Natural killer cell (primary cell): ENCODE measurements around the gene MBNL1. TPM values are rescaled to one million over a fixed set of nuclear protein-coding genes. Genes with fewer than 3 reads are reported as not detected.

ENCODE experiments used
- ATAC-seq, 3 donors: fragments of 150-1000 bp in 2 of 3; fragments of 200-7000 bp in 1 of 3; cut with Tn5 transposase; 1 replicate in 1 of 3; 2 replicates in 2 of 3; pipeline ENCODE4 v1.10.0; 2021; ENCODE audit warnings: mild to moderate bottlenecking in 2 of 3, moderate library complexity in 2 of 3
- DNase-seq, 2 donors: peaks; one replicate each; pipeline versions ENCODE4 v3.0.0 to v3.0.0-alpha.2; 2013 to 2021; ENCODE audit warnings: mixed read lengths in 1 of 2
- H3K27ac ChIP-seq: one replicate; pipeline ENCODE4 v1.5.1; 2013; ENCODE audit warnings: mild to moderate bottlenecking, low read length
- H3K27me3 ChIP-seq: one replicate; pipeline ENCODE4 v1.6.1; 2013; ENCODE audit warnings: low read length; ENCODE audit not compliant: control insufficient read depth, insufficient read depth
- H3K36me3 ChIP-seq: one replicate; pipeline ENCODE4 v1.6.1; 2013; ENCODE audit warnings: low read length; ENCODE audit not compliant: control insufficient read depth, insufficient read depth
- H3K4me1 ChIP-seq: one replicate; pipeline ENCODE4 v1.6.1; 2013; ENCODE audit warnings: low read length; ENCODE audit not compliant: control insufficient read depth, insufficient read depth
- H3K4me3 ChIP-seq: one replicate; pipeline ENCODE4 v1.5.1; 2013; ENCODE audit warnings: low read length
- H3K9me3 ChIP-seq: one replicate; pipeline ENCODE4 v1.6.1; 2013; ENCODE audit warnings: low read length; ENCODE audit not compliant: control insufficient read depth, insufficient read depth
- H3K27ac Mint-ChIP-seq, 2 donors: one replicate each; pipeline ENCODE4 v1.8.0; 2022; ENCODE audit warnings: mild to moderate bottlenecking in 2 of 2, mixed read lengths in 2 of 2, moderate library complexity in 1 of 2
- H3K27me3 Mint-ChIP-seq, 2 donors: one replicate each; pipeline ENCODE4 v1.8.0; 2022; ENCODE audit warnings: low read depth in 2 of 2, mixed read lengths in 2 of 2
- H3K36me3 Mint-ChIP-seq: one replicate; pipeline ENCODE4 v1.8.0; 2022; ENCODE audit warnings: mixed read lengths
- H3K4me1 Mint-ChIP-seq, 2 donors: one replicate each; pipeline ENCODE4 v1.8.0; 2022; ENCODE audit warnings: mixed read lengths in 2 of 2
- H3K4me3 Mint-ChIP-seq: one replicate; pipeline ENCODE4 v1.8.0; 2022; ENCODE audit warnings: mild to moderate bottlenecking, moderate library complexity, mixed read lengths
- H3K9me3 Mint-ChIP-seq, 2 donors: one replicate each; pipeline ENCODE4 v1.8.0; 2022; ENCODE audit warnings: mixed read lengths in 2 of 2
- WGBS: methylation state at CpG from one replicate; pipeline ENCODE4 v1.1.7; 2013; ENCODE audit warnings: missing lambda C conversion rate; ENCODE audit not compliant: insufficient coverage; 5-methylcytosine and 5-hydroxymethylcytosine counted together
- intact Hi-C: fragments of 100-400 bp; cut with micrococcal nuclease; formaldehyde crosslinking; loops from one replicate; pipeline ENCODE4 v1.14.2; 2022
- total RNA-seq, 4 donors: library from RNA; stranded (reverse); fragments of 120-200 nt in 1 of 4; gene quantifications; one replicate each; pipeline versions ENCODE4 v1.2.3 to v1.2.4, GENCODE V29; 2013 to 2022
- TF ChIP-seq, protein P1 (sequence below): fragments of 200-600 bp; IDR thresholded peaks from one replicate; pipeline ENCODE4 v1.8.0; 2022; ENCODE audit warnings: antibody characterized with exemption

Gene MBNL1, protein sequence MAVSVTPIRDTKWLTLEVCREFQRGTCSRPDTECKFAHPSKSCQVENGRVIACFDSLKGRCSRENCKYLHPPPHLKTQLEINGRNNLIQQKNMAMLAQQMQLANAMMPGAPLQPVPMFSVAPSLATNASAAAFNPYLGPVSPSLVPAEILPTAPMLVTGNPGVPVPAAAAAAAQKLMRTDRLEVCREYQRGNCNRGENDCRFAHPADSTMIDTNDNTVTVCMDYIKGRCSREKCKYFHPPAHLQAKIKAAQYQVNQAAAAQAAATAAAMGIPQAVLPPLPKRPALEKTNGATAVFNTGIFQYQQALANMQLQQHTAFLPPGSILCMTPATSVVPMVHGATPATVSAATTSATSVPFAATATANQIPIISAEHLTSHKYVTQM
- total RNA-seq = 100 to 1,000 TPM; 600 to 704 (median 607) TPM
- 857 TPM for total RNA-seq (2013)

DNA sequence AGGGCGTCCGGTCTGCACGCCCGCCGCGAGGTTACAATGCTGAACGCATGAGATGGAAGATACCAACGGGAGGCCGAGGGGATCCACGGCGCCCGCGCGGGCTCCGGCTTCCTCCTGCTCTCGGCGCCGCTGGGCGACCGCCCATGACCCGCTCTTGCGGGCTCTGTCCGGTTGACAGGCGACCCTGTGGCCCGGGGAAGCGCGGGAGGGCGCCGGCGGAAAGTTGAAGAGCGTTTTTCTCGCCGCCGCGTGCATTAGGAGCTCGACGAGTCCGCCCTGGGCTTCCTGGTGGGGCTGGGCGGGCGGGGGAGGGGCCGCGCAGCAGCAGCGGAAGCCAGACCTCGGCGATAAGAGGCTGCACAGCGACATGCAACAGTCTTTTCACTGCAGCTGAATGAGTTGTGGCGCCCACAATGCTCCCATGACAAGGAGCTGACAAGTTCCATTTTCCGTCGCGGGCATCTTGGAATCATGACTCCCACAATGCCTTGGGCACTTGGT is at the start of gene MBNL1:
MBNL1 (plus strand) TSS at position 375 of the 501 bp plus-strand sequence. CDS start 31,265 bp downstream, outside the sequence.
- ATAC-seq (peak; percentile 61 to 85 (median 75)), DNase-seq (peak; percentile 82 to 94)
- H3K4me1 Mint-ChIP-seq = peaks cover 62 to 77% of the 10 kb centered on the region in 2 donors
- H3K4me3 Mint-ChIP-seq = peak within 1 kb of the TSS; percentile 97
- no peaks in the 10 kb centered on the region for H3K9me3 ChIP-seq
- H3K36me3 Mint-ChIP-seq = no peaks in the 10 kb centered on the region
- TF ChIP-seq, protein P1, sequence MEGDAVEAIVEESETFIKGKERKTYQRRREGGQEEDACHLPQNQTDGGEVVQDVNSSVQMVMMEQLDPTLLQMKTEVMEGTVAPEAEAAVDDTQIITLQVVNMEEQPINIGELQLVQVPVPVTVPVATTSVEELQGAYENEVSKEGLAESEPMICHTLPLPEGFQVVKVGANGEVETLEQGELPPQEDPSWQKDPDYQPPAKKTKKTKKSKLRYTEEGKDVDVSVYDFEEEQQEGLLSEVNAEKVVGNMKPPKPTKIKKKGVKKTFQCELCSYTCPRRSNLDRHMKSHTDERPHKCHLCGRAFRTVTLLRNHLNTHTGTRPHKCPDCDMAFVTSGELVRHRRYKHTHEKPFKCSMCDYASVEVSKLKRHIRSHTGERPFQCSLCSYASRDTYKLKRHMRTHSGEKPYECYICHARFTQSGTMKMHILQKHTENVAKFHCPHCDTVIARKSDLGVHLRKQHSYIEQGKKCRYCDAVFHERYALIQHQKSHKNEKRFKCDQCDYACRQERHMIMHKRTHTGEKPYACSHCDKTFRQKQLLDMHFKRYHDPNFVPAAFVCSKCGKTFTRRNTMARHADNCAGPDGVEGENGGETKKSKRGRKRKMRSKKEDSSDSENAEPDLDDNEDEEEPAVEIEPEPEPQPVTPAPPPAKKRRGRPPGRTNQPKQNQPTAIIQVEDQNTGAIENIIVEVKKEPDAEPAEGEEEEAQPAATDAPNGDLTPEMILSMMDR = no peak
- peak within 1 kb of the TSS; percentile 93 for H3K4me3 ChIP-seq
- H3K9me3 Mint-ChIP-seq = no peaks in the 10 kb centered on the region
- H3K4me1 ChIP-seq = peaks cover 24% of the 10 kb centered on the region
- peak within 1 kb of the TSS; percentile 81 to 84 for H3K27ac Mint-ChIP-seq
- no peaks in the 10 kb centered on the region for H3K27me3 ChIP-seq
- no peaks in the 10 kb centered on the region for H3K36me3 ChIP-seq
- H3K27me3 Mint-ChIP-seq = no peaks in the 10 kb centered on the region
- under 1% methylated on average over 50 of the region's 50 CpGs for WGBS
- intact Hi-C loops = loop anchor here (1.0 to 2.0 kb wide), 3 partner anchors 10 to 70 kb away; no protein-coding TSS in a partner anchor
- peak within 1 kb of the TSS; percentile 93 for H3K27ac ChIP-seq

DNA sequence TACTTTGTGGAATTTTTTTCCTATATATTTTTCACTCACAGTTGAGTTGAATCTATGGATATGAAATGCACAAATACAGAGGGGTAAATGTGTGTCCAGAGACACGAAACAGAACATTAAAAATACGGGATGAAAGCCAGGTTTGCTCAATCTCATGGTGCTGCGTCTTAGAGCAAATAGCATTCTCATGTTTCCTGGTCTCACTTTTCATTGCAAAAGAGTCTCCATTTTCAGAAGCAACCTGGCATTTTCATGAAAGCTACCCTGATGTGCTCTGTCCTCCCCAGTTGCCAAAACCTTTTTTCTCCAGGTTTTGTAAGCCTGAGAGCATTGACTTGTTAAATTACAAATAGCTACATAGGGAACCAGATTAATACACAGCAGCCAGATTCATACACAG is 49.5 kb upstream of the MBNL1 start:
- Histone ChIP-seq H3K4me1 (peaks cover 4% of the 10 kb centered on the region), H3K27ac (no peak overlapping the region), H3K4me3 (no peak overlapping the region), H3K36me3 (no peaks in the 10 kb centered on the region), H3K9me3 (no peaks in the 10 kb centered on the region), H3K27me3 (no peaks in the 10 kb centered on the region)
- no peak overlapping the region for H3K27ac Mint-ChIP-seq
- intact Hi-C loops = no loop called here
- WGBS = 76% methylated on average over 3 of the region's 3 CpGs
- TF ChIP-seq, protein P1 = no peak
- ATAC-seq (no peak), DNase-seq (no peak)
- H3K4me3 Mint-ChIP-seq = no peak overlapping the region
- peaks cover 6 to 26% of the 10 kb centered on the region in 2 donors for H3K4me1 Mint-ChIP-seq
- H3K9me3 Mint-ChIP-seq = no peaks in the 10 kb centered on the region
- H3K27me3 Mint-ChIP-seq = no peaks in the 10 kb centered on the region
- H3K36me3 Mint-ChIP-seq = no peaks in the 10 kb centered on the region

- Mint-ChIP-seq H3K27ac (no peak overlapping the region), H3K4me1 (peaks cover 6 to 26% of the 10 kb centered on the region in 2 donors), H3K36me3 (no peaks in the 10 kb centered on the region), H3K9me3 (no peaks in the 10 kb centered on the region), H3K4me3 (no peak overlapping the region), H3K27me3 (no peaks in the 10 kb centered on the region)
- intact Hi-C loops = no loop called here
- Histone ChIP-seq H3K27me3 (no peaks in the 10 kb centered on the region), H3K4me1 (peaks cover 4% of the 10 kb centered on the region), H3K36me3 (no peaks in the 10 kb centered on the region), H3K27ac (no peak overlapping the region), H3K4me3 (no peak overlapping the region), H3K9me3 (no peaks in the 10 kb centered on the region)
- TF ChIP-seq, protein P1 = no peak
- DNase-seq = no peak
- no peak for ATAC-seq
- 86% methylated on average over 1 of the region's 2 CpGs for WGBS
Observed at GRCh38 chr3:152219769-152220255, 48.9 kb upstream of the MBNL1 start.
